ENCODE results near the gene ZDHHC14.

DNA sequence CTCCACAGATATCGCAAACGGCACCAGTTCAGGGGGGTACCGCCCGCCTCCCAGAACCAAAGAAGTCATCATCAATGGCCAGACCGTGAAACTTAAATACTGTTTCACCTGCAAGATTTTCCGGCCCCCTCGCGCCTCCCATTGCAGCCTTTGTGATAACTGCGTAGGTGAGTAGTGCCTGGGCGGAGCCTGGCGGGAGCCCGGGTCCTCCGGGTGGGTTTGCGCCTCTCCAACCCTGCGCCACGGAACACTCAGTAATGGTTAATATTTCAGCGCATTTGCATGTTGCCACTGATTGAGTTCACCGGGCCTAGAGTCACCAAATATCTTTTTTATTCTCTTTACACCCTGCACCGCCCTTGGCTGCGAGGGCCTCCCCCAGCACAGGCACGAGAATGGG is 212.0 kb downstream of the ZDHHC14 start:
- TF ChIP-seq, protein P1, sequence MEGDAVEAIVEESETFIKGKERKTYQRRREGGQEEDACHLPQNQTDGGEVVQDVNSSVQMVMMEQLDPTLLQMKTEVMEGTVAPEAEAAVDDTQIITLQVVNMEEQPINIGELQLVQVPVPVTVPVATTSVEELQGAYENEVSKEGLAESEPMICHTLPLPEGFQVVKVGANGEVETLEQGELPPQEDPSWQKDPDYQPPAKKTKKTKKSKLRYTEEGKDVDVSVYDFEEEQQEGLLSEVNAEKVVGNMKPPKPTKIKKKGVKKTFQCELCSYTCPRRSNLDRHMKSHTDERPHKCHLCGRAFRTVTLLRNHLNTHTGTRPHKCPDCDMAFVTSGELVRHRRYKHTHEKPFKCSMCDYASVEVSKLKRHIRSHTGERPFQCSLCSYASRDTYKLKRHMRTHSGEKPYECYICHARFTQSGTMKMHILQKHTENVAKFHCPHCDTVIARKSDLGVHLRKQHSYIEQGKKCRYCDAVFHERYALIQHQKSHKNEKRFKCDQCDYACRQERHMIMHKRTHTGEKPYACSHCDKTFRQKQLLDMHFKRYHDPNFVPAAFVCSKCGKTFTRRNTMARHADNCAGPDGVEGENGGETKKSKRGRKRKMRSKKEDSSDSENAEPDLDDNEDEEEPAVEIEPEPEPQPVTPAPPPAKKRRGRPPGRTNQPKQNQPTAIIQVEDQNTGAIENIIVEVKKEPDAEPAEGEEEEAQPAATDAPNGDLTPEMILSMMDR (IDR thresholded peaks at IDR 0.05): no peak
- TF ChIP-seq POLR2A (IDR thresholded peaks at IDR 0.05): no peak
- no peak for TF ChIP-seq POLR2AphosphoS5 (IDR thresholded peaks at IDR 0.05; ENCODE audit: insufficient read depth in 1 of 2, low read depth in 1 of 2)

Measured in vagina (tissue), 2 donors.